ENCODE results near the gene FBXO36. TPM values are rescaled to one million over a fixed set of nuclear protein-coding genes. Genes with fewer than 3 reads are reported as not detected.

FBXO36 gene
- total RNA-seq, 1 experiment from 2014 or later = 5.2 TPM

DNA sequence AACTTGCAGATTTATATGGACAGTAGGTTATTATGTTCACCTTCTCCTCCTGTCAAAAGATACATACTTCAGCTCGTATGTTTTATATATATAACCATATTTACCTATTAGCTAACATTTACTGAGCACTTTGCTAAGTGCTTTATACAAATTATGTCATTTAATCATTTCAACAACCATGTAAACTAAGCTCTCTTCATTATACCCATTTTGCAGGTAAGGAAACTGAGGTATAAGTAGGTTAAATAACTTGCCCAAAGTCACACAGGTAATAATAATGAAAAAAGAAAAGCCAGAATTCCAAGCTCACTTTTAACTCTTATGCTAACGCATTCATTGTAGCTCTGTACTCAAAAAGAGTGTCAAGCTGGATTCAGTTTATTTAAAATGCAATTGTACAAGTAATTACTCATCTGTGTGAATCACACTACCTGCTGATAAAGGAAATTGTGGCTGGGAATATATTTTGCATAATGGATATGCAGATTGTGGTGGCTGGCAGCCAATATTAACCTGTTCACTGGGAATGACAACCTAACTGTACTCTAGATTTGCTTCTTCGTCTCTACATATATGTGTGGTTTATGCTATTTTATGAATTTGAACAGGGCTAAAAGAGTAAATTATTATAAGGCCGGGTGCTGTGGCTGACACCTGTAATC, 125.8 kb downstream of the FBXO36 start:
- no peak for DNase-seq (ENCODE audit: low read depth)

DNA sequence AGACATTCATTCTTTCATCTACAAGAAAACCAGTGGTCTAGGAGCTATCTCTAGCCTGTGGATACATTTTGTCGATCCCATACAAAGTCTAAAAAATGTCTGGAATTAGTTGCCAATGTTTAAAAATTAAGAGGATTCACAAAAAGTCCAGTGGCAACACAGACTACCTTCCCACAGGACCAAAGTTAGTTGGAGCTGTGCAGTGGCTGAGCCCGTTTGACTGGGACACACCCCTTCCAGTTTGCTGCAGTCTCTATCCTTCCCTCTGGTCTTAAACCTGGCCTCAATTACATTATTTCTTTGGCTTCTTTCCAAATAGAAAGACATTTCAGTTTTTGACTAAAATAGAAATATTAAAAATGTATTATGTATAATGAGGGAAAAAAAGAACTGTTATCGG, 127.8 kb downstream of the FBXO36 start:
- DNase-seq (ENCODE audit: low read depth) = no peak

DNA sequence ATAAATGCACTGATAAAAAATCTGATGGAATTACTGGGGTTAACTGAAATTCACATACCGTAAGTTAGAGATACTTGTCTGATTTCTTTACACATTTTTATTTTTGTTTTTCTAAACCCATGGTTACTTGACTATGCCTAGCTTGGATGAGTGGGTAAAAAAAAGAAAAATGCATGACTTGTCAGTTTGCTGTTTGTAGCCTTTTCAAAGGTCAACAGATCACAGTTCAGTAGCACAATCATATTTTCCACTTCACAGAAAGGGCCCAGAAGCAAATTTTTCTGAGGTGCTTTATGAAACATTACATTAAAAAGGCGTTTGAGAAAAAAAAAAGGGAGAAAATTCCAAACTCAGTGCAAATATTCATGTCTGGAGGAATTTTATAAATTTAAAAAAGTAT, 130.0 kb downstream of the FBXO36 start:
- DNase-seq (ENCODE audit: low read depth) = no peak

DNA sequence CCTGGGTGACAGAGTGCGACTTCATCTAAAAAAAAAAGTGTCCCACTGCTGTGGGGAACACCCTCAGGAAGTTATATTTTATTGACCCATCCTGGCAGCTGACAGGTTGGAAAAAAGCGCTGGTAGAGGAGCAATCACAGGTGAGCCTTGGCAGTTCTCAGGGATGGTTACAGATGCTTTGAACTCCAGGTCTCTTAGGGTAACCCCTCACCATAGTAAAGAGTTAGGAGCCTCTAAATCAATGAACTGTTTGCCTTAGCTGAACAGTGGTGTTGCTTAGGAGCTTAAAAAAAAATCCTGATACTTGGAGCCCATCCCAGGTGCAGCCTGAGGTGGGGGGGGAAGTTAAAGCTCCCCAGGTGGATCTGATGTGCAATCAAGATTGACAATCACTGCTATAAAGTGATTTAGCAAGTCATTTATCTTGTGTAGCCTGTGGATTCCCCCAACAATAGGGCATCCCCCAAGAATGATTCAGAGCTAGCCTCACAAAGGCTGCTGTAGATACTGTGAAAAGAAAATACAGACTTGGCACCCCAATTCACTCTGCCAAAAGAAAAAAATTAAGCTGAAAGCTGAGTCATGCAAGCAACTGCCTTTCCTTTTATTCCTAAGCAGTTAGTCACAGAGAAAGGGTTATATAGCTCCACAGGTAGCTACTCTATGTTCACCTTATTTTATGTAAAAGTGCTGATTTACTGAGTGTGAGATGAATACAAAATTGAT, 131.6 kb downstream of the FBXO36 start:
- peak; percentile 45 for DNase-seq (ENCODE audit: low read depth)

DNA sequence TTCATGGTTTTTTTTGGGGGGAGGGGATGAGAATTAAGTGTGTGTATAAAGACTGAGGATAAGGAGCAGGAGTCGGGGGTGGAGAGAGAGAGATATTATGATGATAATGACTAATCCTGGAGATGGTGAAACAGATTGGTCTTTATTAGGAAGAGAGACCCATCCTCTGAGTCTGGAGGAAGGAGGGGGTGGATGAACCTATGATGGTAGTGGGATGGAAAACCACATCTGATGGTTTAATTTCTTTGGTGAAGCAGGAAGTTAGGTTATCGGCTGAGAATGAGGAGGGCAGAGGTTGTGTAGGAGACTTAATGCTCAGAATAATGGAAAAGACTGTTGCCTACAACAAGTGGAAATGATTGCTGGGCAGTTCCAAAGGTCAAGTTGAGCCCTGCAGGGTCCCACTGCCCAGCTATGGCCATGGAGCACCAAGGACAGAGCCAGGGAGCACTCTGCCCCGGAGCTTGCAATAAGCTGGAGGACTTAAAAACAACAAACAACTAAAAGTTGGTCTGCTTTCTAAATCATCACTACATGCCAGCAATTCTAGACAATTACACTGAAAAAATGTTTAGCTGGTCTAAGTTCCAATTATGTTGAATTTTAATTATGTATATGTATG, 138.5 kb downstream of the FBXO36 start:
- DNase-seq (ENCODE audit: low read depth) = no peak

Other genes with a start within 250 kb of the FBXO36 start
- 109 and 126 TPM in 2 replicates for gene DNER, start 207.9 kb upstream of the FBXO36 start, total RNA-seq (2014; rRNA removed; shearing (Covaris generic))
- gene TRIP12, start 494 bp upstream of the FBXO36 start, total RNA-seq (2014; rRNA removed; shearing (Covaris generic)) = 105 and 107 TPM in 2 replicates
- gene SLC16A14, start 146.4 kb downstream of the FBXO36 start, total RNA-seq (2014; rRNA removed; shearing (Covaris generic)) = not detected in 2 replicates

All from RPMI7951 (cell line).